WTC11 (cell line): ENCODE measurements around the gene NINL. TPM values are rescaled to one million over a fixed set of nuclear protein-coding genes. Genes with fewer than 3 reads are reported as not detected.

ENCODE experiments used
- ATAC-seq: fragments of 200-7000 bp; cut with Tn5 transposase; 2 replicates; pipeline ENCODE4 v1.10.0; 2021; ENCODE audit warnings: mild to moderate bottlenecking, moderate library complexity
- CTCF ChIA-PET: fragments of 300-600 bp; sonication (Branson Sonifier 250); formaldehyde crosslinking; loops from one replicate; lab custom pipeline; 2021; ENCODE audit warnings: antibody characterized with exemption; lab: Charles Lee
- POLR2A ChIA-PET: fragments of 350-600 bp; sonication (Branson Sonifier 250); formaldehyde crosslinking; loops from one replicate; lab custom pipeline; 2021; ENCODE audit warnings: antibody characterized with exemption; lab: Charles Lee
- DNase-seq: peaks from one replicate; pipeline ENCODE4 v3.0.0; 2021; ENCODE audit warnings: low spot score
- H3K27ac Mint-ChIP-seq: 2 replicates; pipeline ENCODE4 v1.8.0; 2021; ENCODE audit warnings: mixed read lengths
- H3K27me3 Mint-ChIP-seq: 2 replicates; pipeline ENCODE4 v1.8.0; 2021; ENCODE audit warnings: low read depth, mild to moderate bottlenecking, moderate library complexity, mixed read lengths
- H3K36me3 Mint-ChIP-seq: 2 replicates; pipeline ENCODE4 v1.8.0; 2021; ENCODE audit warnings: mixed read lengths
- H3K4me1 Mint-ChIP-seq: 2 replicates; pipeline ENCODE4 v1.8.0; 2022; ENCODE audit warnings: mixed read lengths
- H3K4me3 Mint-ChIP-seq: 2 replicates; pipeline ENCODE4 v1.8.0; 2021; ENCODE audit warnings: mild to moderate bottlenecking, moderate library complexity, mixed read lengths
- H3K9me3 Mint-ChIP-seq: 2 replicates; pipeline ENCODE4 v1.8.0; 2021; ENCODE audit warnings: mixed read lengths
- ATF1 ChIP-seq: sonication (generic); formaldehyde crosslinking; IDR thresholded peaks from 2 replicates; pipeline ENCODE4 v1.8.1; 2023; ENCODE audit warnings: mild to moderate bottlenecking, moderate library complexity, missing genetic modification reagents
- CREB1 ChIP-seq: sonication (generic); formaldehyde crosslinking; IDR thresholded peaks from 2 replicates; pipeline ENCODE4 v1.8.0; 2023; ENCODE audit warnings: mild to moderate bottlenecking, missing genetic modification reagents
- ELF4 ChIP-seq: sonication (generic); formaldehyde crosslinking; IDR thresholded peaks from 2 replicates; pipeline ENCODE4 v1.8.1; 2022; ENCODE audit warnings: low read depth, mild to moderate bottlenecking, moderate library complexity, missing genetic modification reagents
- EMX1 ChIP-seq: fragments of 250-450 bp; sonication (Bioruptor Pico); IDR thresholded peaks from 2 replicates; pipeline ENCODE4 v1.8.0; 2021; ENCODE audit warnings: mild to moderate bottlenecking
- JUN ChIP-seq: sonication (generic); formaldehyde crosslinking; IDR thresholded peaks from 2 replicates; pipeline ENCODE4 v1.8.0; 2023; ENCODE audit warnings: mild to moderate bottlenecking, missing genetic modification reagents
- MXD4 ChIP-seq: fragments of 250-450 bp; sonication (Bioruptor Pico); IDR thresholded peaks from 2 replicates; pipeline ENCODE4 v1.8.0; 2021; ENCODE audit warnings: mild to moderate bottlenecking, moderate library complexity, borderline replicate concordance
- NFATC4 ChIP-seq: fragments of 250-450 bp; sonication (Bioruptor Pico); IDR thresholded peaks from 2 replicates; pipeline ENCODE4 v1.9.0; 2021; ENCODE audit warnings: mild to moderate bottlenecking
- NFE2L1 ChIP-seq: sonication (generic); formaldehyde crosslinking; IDR thresholded peaks from 2 replicates; pipeline ENCODE4 v1.8.1; 2023; ENCODE audit warnings: missing genetic modification reagents
- PRRX2 ChIP-seq: fragments of 250-450 bp; sonication (Bioruptor Pico); IDR thresholded peaks from 2 replicates; pipeline ENCODE4 v1.8.0; 2021; ENCODE audit warnings: mild to moderate bottlenecking
- TCF7 ChIP-seq: sonication (generic); formaldehyde crosslinking; IDR thresholded peaks from 2 replicates; pipeline ENCODE4 v1.8.0; 2022; ENCODE audit warnings: mild to moderate bottlenecking, low read depth, missing genetic modification reagents, moderate library complexity
- TEAD1 ChIP-seq: sonication (generic); formaldehyde crosslinking; IDR thresholded peaks from 2 replicates; pipeline ENCODE4 v1.8.0; 2022; ENCODE audit warnings: mild to moderate bottlenecking, missing genetic modification reagents
- TP53 ChIP-seq: sonication (generic); formaldehyde crosslinking; IDR thresholded peaks from 2 replicates; pipeline ENCODE4 v1.8.1; 2023; ENCODE audit warnings: mild to moderate bottlenecking, missing genetic modification reagents
- ZBTB21 ChIP-seq: sonication (generic); formaldehyde crosslinking; IDR thresholded peaks from 2 replicates; pipeline ENCODE4 v1.8.1; 2023; ENCODE audit warnings: mild to moderate bottlenecking, missing genetic modification reagents, borderline replicate concordance
- ZNF121 ChIP-seq: sonication (generic); formaldehyde crosslinking; IDR thresholded peaks from 2 replicates; pipeline ENCODE4 v1.8.0; 2023; ENCODE audit warnings: missing genetic modification reagents
- ZNF263 ChIP-seq: sonication (generic); formaldehyde crosslinking; IDR thresholded peaks from 2 replicates; pipeline ENCODE4 v1.8.1; 2022; ENCODE audit warnings: low read depth, mild to moderate bottlenecking, moderate library complexity, missing genetic modification reagents
- ZNF416 ChIP-seq: fragments of 250-450 bp; sonication (Bioruptor Pico); IDR thresholded peaks from 2 replicates; pipeline ENCODE4 v1.9.0; 2021; ENCODE audit warnings: mild to moderate bottlenecking, inconsistent platforms
- ZNF671 ChIP-seq: fragments of 250-450 bp; sonication (Bioruptor Pico); IDR thresholded peaks from 2 replicates; pipeline ENCODE4 v1.8.0; 2021; ENCODE audit warnings: mild to moderate bottlenecking
- total RNA-seq: library from RNA; stranded (reverse); gene quantifications from 3 replicates; pipeline ENCODE4 v1.2.3, GENCODE V29; 2021
- TF ChIP-seq, protein P1 (sequence below): sonication (generic); formaldehyde crosslinking; IDR thresholded peaks from 2 replicates; pipeline ENCODE4 v1.8.1; 2022; ENCODE audit warnings: mild to moderate bottlenecking, missing genetic modification reagents, moderate library complexity, borderline replicate concordance
- TF ChIP-seq, protein P2 (sequence below): sonication (generic); formaldehyde crosslinking; IDR thresholded peaks from 2 replicates; pipeline ENCODE4 v1.8.1; 2023; ENCODE audit warnings: mild to moderate bottlenecking, missing genetic modification reagents
- TF ChIP-seq, protein P3 (sequence below): sonication (generic); formaldehyde crosslinking; IDR thresholded peaks from 2 replicates; pipeline ENCODE4 v1.8.1; 2022; ENCODE audit warnings: missing genetic modification reagents, borderline replicate concordance
- TF ChIP-seq, protein P4 (sequence below): sonication (generic); formaldehyde crosslinking; conservative IDR thresholded peaks from 2 replicates; pipeline ENCODE4 v1.8.1; 2022; ENCODE audit warnings: mild to moderate bottlenecking, missing genetic modification reagents
- TF ChIP-seq, protein P5 (sequence below): sonication (generic); formaldehyde crosslinking; IDR thresholded peaks from 2 replicates; pipeline ENCODE4 v1.8.1; 2023; ENCODE audit warnings: mild to moderate bottlenecking, missing genetic modification reagents, moderate library complexity
- TF ChIP-seq, protein P6 (sequence below): fragments of 250-450 bp; sonication (Bioruptor Pico); IDR thresholded peaks from 2 replicates; pipeline ENCODE4 v1.9.0; 2021; ENCODE audit warnings: mild to moderate bottlenecking
- TF ChIP-seq, protein P7 (sequence below): sonication (generic); formaldehyde crosslinking; IDR thresholded peaks from 2 replicates; pipeline ENCODE4 v1.8.0; 2023; ENCODE audit warnings: missing genetic modification reagents

Gene NINL
- total RNA-seq, 1 experiment from 2014 or later: 36.0 TPM

DNA sequence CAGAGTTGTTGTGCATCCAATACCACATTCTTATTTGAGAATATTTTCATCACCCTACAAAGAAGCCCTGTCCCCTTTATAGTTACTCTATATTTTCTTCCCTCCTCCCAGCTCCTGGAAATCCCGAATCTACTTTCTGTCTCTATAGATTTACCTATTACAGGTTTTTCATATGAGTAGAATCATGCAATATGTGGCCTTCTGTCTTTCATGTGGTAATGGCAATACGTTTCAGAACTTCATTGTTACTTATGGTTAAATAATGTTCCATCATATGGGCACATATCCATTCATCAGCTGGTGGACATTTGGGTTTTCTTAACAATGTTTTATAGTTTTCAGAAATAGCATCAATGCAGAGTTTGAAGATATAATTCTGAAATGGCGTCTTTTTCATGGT, 160.8 kb downstream of the NINL start:
- no peak overlapping the region for H3K4me3 Mint-ChIP-seq
- no peaks in the 10 kb centered on the region for H3K4me1 Mint-ChIP-seq
- DNase-seq (no peak), ATAC-seq (no peak)
- peaks cover 9% of the 10 kb centered on the region for H3K9me3 Mint-ChIP-seq
- H3K36me3 Mint-ChIP-seq: peaks cover 67% of the 10 kb centered on the region
- CTCF ChIA-PET: no interaction called here
- POLR2A ChIA-PET: no interaction called here
- no peaks in the 10 kb centered on the region for H3K27me3 Mint-ChIP-seq
- TF ChIP-seq NFATC4 (CRISPR knock-in tag) (no peak), ZNF263 (CRISPR knock-in tag) (no peak), TP53 (CRISPR knock-in tag) (no peak), ELF4 (CRISPR knock-in tag) (no peak), TEAD1 (no peak), PRRX2 (CRISPR knock-in tag) (no peak), ZBTB21 (no peak)
- TF ChIP-seq, all 79 proteins: peak for 0
- no peak overlapping the region for H3K27ac Mint-ChIP-seq

DNA sequence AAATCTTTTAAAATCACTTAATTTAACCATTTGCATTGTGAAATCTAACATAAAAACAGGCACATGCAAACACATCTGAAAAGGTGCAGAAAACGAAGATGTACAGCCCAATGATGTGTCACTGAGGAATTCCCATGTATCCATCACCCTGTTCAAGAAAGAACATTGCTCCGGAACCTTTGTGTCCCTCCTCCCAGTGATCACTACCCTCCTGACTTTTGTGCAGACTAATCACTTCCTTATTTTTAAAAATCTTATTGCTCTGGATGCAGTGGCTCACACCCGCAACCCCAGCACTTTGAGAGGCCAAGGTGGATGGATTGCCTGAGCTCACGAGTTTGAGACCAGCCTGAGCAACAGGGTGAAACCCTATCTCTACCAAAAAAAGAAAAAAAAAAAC, 163.3 kb downstream of the NINL start:
- Mint-ChIP-seq H3K27ac (no peak overlapping the region), H3K36me3 (peaks cover 70% of the 10 kb centered on the region), H3K27me3 (no peaks in the 10 kb centered on the region), H3K4me3 (no peak overlapping the region), H3K9me3 (peaks cover 4% of the 10 kb centered on the region), H3K4me1 (no peaks in the 10 kb centered on the region)
- ChIA-PET CTCF (interaction anchor here (0.6 to 1.1 kb wide), 3 partner anchors 48 to 244 kb away, joined by 3 to 4 read pairs (median 3); no protein-coding TSS in a partner anchor), POLR2A (interaction anchor here (0.9 to 1.2 kb wide), 2 partner anchors 14 to 25 kb away, joined by 4 to 9 read pairs; partner anchors contain the start of gene GINS1)
- no peak for TF ChIP-seq NFE2L1 (CRISPR knock-in tag)
- TF ChIP-seq, protein P1, sequence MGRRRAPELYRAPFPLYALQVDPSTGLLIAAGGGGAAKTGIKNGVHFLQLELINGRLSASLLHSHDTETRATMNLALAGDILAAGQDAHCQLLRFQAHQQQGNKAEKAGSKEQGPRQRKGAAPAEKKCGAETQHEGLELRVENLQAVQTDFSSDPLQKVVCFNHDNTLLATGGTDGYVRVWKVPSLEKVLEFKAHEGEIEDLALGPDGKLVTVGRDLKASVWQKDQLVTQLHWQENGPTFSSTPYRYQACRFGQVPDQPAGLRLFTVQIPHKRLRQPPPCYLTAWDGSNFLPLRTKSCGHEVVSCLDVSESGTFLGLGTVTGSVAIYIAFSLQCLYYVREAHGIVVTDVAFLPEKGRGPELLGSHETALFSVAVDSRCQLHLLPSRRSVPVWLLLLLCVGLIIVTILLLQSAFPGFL (CRISPR knock-in tag): no peak
- TF ChIP-seq, protein P2, sequence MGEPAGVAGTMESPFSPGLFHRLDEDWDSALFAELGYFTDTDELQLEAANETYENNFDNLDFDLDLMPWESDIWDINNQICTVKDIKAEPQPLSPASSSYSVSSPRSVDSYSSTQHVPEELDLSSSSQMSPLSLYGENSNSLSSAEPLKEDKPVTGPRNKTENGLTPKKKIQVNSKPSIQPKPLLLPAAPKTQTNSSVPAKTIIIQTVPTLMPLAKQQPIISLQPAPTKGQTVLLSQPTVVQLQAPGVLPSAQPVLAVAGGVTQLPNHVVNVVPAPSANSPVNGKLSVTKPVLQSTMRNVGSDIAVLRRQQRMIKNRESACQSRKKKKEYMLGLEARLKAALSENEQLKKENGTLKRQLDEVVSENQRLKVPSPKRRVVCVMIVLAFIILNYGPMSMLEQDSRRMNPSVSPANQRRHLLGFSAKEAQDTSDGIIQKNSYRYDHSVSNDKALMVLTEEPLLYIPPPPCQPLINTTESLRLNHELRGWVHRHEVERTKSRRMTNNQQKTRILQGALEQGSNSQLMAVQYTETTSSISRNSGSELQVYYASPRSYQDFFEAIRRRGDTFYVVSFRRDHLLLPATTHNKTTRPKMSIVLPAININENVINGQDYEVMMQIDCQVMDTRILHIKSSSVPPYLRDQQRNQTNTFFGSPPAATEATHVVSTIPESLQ: no peak
- TF ChIP-seq JUN: no peak
- no peak for TF ChIP-seq ZNF671
- no peak for TF ChIP-seq ZNF121 (CRISPR knock-in tag)
- TF ChIP-seq MXD4 (CRISPR knock-in tag): no peak
- TF ChIP-seq ELF4 (CRISPR knock-in tag): no peak
- no peak for TF ChIP-seq ATF1 (CRISPR knock-in tag)
- TF ChIP-seq CREB1 (CRISPR knock-in tag): no peak
- ATAC-seq (no peak), DNase-seq (no peak)

DNA sequence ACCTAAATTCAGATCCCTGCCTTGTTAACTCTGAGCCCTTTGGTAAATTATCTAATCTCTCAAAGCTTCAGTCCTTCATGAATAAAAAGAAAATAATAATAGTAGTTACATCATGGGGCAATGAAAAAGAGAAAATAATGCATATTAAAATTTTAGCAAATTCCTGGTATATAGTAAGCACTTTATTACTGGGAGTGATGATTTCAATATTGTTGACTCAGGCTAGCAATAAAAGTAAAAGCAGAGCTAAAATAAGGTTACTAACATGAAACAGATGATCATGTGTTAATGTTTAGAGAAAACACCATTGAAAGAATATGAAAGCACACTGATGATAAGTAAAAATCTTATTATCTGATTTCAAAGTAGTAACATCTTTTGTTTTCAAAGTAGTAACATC, 164.2 kb downstream of the NINL start:
- ChIA-PET POLR2A (interaction anchor here (0.6 kb wide), 1 partner anchor 122 kb away, joined by 3 read pairs; no protein-coding TSS in a partner anchor), CTCF (no interaction called here)
- DNase-seq (no peak), ATAC-seq (no peak)
- TF ChIP-seq, protein P3, sequence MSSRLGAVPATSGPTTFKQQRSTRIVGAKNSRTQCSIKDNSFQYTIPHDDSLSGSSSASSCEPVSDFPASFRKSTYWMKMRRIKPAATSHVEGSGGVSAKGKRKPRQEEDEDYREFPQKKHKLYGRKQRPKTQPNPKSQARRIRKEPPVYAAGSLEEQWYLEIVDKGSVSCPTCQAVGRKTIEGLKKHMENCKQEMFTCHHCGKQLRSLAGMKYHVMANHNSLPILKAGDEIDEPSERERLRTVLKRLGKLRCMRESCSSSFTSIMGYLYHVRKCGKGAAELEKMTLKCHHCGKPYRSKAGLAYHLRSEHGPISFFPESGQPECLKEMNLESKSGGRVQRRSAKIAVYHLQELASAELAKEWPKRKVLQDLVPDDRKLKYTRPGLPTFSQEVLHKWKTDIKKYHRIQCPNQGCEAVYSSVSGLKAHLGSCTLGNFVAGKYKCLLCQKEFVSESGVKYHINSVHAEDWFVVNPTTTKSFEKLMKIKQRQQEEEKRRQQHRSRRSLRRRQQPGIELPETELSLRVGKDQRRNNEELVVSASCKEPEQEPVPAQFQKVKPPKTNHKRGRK (CRISPR knock-in tag): no peak
- TF ChIP-seq, protein P4, sequence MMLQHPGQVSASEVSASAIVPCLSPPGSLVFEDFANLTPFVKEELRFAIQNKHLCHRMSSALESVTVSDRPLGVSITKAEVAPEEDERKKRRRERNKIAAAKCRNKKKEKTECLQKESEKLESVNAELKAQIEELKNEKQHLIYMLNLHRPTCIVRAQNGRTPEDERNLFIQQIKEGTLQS (CRISPR knock-in tag): no peak
- TF ChIP-seq, protein P5, sequence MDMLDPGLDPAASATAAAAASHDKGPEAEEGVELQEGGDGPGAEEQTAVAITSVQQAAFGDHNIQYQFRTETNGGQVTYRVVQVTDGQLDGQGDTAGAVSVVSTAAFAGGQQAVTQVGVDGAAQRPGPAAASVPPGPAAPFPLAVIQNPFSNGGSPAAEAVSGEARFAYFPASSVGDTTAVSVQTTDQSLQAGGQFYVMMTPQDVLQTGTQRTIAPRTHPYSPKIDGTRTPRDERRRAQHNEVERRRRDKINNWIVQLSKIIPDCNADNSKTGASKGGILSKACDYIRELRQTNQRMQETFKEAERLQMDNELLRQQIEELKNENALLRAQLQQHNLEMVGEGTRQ (CRISPR knock-in tag): no peak
- TF ChIP-seq TCF7 (CRISPR knock-in tag): no peak
- TF ChIP-seq ZBTB21: no peak
- TF ChIP-seq ZNF416 (CRISPR knock-in tag): no peak
- no peak for TF ChIP-seq TEAD1
- TF ChIP-seq, protein P6, sequence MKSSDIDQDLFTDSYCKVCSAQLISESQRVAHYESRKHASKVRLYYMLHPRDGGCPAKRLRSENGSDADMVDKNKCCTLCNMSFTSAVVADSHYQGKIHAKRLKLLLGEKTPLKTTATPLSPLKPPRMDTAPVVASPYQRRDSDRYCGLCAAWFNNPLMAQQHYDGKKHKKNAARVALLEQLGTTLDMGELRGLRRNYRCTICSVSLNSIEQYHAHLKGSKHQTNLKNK: no peak
- TF ChIP-seq, protein P7, sequence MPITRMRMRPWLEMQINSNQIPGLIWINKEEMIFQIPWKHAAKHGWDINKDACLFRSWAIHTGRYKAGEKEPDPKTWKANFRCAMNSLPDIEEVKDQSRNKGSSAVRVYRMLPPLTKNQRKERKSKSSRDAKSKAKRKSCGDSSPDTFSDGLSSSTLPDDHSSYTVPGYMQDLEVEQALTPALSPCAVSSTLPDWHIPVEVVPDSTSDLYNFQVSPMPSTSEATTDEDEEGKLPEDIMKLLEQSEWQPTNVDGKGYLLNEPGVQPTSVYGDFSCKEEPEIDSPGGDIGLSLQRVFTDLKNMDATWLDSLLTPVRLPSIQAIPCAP (CRISPR knock-in tag): no peak
- TF ChIP-seq EMX1 (CRISPR knock-in tag): no peak
- no peak overlapping the region for H3K27ac Mint-ChIP-seq
- peaks cover 72% of the 10 kb centered on the region for H3K36me3 Mint-ChIP-seq
- H3K9me3 Mint-ChIP-seq: peaks cover 3% of the 10 kb centered on the region
- H3K27me3 Mint-ChIP-seq: no peaks in the 10 kb centered on the region
- H3K4me3 Mint-ChIP-seq: no peak overlapping the region
- H3K4me1 Mint-ChIP-seq: no peaks in the 10 kb centered on the region
